ENCODE data around the gene SPAST. TPM values are rescaled to one million over a fixed set of nuclear protein-coding genes. Genes with fewer than 3 reads are reported as not detected.

SPAST gene
- total and polyA plus RNA-seq, 9 of the 15 experiments (the other 6 are each of a cell fraction or from before 2014, with no cell fraction given) = 7.4 to 37.0 (median 19.0) TPM

- TF ChIP-seq VEZF1 (CRISPR knock-in tag; IDR thresholded peaks at IDR 0.05) (no peak; the same call in 1 of the 2 replicates), ETV5 (CRISPR knock-in tag; IDR thresholded peaks at IDR 0.05; ENCODE audit: low read depth) (no peak), GABPB2 (CRISPR knock-in tag; conservative IDR thresholded peaks at IDR 0.05) (no peak), ZNF518B (CRISPR knock-in tag; IDR thresholded peaks at IDR 0.05) (no peak), SMARCA4 (IDR thresholded peaks at IDR 0.05) (no peak), ZNF143 (CRISPR knock-in tag; IDR thresholded peaks at IDR 0.05) (no peak), SAP30 (IDR thresholded peaks at IDR 0.05; ENCODE audit: borderline replicate concordance, insufficient read depth, low read depth, low read length, poor library complexity, severe bottlenecking) (peak; percentile 37), PHF21A (IDR thresholded peaks at IDR 0.05; ENCODE audit: borderline replicate concordance, low read depth) (no peak), MYBL2 (IDR thresholded peaks at IDR 0.05; ENCODE audit: low read depth) (no peak), MYBL2 (CRISPR knock-in tag; IDR thresholded peaks at IDR 0.05; ENCODE audit: borderline replicate concordance) (no peak), HMG20A (CRISPR knock-in tag; conservative IDR thresholded peaks at IDR 0.05) (no peak), SMC3 (conservative IDR thresholded peaks at IDR 0.05; ENCODE audit: insufficient read depth, low read depth, low read length) (no peak), TAF15 (IDR thresholded peaks at IDR 0.05; ENCODE audit: low read depth, low read length) (no peak), RBBP5 (IDR thresholded peaks at IDR 0.05; ENCODE audit: borderline replicate concordance, insufficient read depth, low read length, poor library complexity, severe bottlenecking) (peak; percentile 69), LCOR (CRISPR knock-in tag; IDR thresholded peaks at IDR 0.05) (no peak), PHF8 (IDR thresholded peaks at IDR 0.05; ENCODE audit: borderline replicate concordance, low read length) (peak; percentile 64; the same call in 1 of the 2 replicates), MEF2D (tag; conservative IDR thresholded peaks at IDR 0.05; ENCODE audit: low read depth) (no peak), ELF4 (CRISPR knock-in tag; IDR thresholded peaks at IDR 0.05) (no peak)
These were observed 755 bp downstream of the SPAST start (continued) for GRCh38 chr2:32064021-32064601.

Measured in K562 (cell line).